CD4-positive, alpha-beta T cell treated with Interleukin-17A for 1 hour (primary cell): Measurements from ENCODE around the gene TBC1D4.
"Not testable (repeated sequence)": the region's sequence is repeated elsewhere in the genome, so short reads cannot be mapped to it uniquely, and the experiment has no call there.

Experiments
- DNase-seq: peaks from one replicate; pipeline ENCODE4 v3.0.0-alpha.2; 2020

TBC1D4 gene

DNA sequence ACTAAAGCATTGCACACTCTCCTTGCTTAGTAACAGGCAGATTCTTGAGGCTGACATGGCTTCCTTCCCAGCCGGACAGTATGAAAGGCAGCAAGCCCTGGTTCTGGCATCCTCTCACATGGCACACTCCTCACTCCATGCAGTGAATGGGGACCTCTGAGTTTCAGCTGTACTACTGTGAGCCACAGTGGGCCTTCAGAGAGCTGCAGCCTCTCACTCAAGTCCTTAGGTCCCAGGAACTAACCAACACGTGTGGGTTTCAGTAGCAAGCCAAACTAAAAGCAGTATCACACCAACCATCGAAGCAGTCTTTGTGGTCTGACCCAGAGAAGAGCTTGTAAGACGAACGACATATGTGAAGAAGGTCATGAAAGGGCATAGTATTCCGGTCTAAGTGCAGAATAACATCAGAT is 128.2 kb downstream of the TBC1D4 start:
- DNase-seq = no peak

- DNase-seq = no peak
These were observed 129.2 kb downstream of the TBC1D4 start for GRCh38 chr13:75352641-75353327.

DNA sequence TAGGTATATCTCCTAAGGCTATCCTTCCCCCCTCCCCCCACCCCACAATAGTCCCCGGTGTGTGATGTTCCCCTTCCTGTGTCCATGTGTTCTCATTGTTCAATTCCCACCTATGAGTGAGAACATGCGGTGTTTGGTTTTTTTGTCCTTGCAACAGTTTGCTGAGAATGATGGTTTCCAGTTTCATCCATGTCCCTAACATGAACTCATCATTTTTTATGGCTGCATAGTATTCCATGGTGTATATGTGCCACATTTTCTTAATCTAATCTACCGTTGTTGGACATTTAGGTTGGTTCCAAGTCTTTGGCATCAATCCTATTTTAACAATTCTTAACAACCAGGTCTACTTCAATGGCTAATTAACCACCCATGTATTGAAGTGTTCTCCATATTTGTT is 130.4 kb downstream of the TBC1D4 start:
- not testable (repeated sequence) for DNase-seq

DNA sequence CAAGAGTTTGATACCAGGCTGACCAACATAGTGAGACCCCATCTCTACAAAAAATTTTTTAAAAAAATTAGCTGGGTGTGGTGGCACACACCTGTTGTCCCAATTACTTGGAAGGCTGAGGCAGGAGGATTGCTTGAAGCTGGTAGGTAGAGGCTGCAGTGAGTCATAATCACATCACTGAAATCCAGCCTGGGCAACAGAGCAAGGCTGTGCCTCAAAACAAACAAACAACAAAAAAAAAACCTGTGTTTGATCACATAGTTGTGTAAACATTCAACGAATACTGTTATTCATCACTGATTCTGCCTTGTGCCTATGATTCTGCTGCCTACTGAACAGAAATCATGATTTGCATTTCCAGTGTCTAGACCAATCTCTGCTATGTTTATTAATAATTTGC is 134.0 kb downstream of the TBC1D4 start:
- no peak for DNase-seq

GRCh38 chr13:75347457-75347856 is 134.5 kb downstream of the TBC1D4 start:
- no peak for DNase-seq

DNA sequence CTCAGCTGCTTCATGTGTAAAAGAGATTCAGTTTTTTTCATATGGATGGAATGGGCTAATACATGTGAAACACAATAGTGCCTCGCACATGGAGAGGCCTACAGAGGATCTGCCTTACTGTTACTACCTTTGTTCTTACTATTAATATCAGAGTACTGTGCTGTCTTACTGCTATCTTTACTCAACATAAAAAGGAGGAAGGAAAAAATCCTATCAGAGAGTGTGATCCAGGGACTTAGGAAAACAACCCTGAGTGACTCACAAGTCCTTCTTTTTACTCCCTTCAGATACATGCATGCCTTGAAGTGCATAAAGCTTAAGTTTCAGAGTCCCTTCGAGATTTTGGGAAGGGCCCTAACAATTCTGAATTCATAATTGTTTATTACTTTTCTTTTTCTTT is 136.8 kb downstream of the TBC1D4 start:
- no peak for DNase-seq

DNA sequence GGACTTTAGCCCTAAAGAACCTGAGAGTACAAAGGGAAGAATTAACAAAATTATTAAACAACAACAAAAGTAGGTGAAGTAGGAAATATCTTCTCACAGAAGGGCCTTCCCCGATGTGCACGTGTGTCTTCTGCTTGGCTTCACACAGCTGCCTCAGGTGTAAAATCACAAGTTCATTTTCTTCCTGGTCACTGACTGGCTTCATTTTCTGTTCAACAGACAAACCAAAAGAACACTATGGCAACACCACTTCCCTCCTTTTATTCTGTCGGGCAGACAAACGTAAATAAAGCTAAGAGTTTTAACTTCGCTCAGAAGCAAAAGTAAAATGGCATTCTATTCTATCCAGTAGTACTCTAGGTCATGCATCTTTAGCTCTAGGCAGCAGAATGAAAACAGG is 140.9 kb downstream of the TBC1D4 start:
- DNase-seq = no peak

GRCh38 chr13:75339635-75340374 is 142.2 kb downstream of the TBC1D4 start:
- DNase-seq = no peak

DNA sequence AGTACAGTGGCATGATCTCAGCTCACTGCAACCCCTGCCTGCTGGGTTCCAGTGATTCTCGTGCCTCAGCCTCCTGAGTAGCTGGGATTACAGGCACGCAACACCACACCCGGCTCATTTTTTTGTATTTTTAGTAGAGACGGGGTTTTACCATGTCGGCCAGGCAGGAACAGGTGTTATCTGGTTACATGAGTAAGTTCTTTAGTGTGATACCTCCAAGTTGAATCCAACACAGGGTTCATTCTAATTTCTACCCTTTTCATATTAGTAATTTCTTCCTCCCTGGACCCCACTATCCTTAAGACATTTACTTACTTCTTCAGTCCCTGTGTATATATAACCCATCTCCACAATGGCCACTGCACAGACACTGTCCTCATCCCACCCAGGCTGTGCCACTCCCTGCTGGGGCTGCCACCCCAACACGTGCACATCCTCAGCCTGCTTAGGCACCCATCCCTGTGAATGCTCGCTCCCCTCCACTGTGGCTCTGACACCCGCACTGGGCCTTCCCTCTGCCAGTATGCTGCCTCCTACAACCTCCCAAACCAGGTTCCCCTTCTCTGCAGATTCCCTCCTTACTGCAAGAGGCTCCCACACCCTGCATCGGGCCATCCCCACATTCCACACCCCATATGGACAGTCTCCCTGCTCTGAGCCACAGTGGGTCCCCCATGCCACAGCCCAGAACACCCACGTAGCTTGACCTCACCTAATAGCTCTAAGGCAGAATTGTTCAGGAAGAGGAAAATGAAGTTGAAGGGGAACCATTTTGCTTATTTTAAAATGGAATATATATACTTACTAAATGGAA is 147.1 kb downstream of the TBC1D4 start:
- DNase-seq = no peak

DNA sequence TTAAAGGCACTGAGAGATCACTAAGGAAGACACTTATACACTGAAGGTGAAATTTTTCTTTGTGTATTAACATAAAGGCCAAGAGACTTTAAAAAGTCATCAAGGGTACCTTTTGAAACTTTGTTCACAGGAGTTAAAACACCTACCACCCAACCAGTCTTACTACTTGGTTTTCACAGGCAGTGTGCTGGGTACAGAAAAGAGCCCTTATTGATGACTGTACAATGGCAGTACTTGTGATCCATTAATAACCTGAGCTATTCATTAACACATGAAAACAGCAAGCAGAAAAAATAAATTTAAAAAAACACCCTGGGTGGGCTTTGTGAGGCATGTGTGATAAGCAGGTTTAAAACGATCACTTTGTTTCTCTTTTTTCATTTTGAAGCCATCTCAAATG is 148.9 kb downstream of the TBC1D4 start:
- no peak for DNase-seq

- DNase-seq = no peak
These were observed 150.1 kb downstream of the TBC1D4 start for GRCh38 chr13:75331792-75332349.

- no peak for DNase-seq
These were observed 151.2 kb downstream of the TBC1D4 start for GRCh38 chr13:75330770-75331169.

GRCh38 chr13:75329723-75330122 is 152.2 kb downstream of the TBC1D4 start:
- no peak for DNase-seq

DNA sequence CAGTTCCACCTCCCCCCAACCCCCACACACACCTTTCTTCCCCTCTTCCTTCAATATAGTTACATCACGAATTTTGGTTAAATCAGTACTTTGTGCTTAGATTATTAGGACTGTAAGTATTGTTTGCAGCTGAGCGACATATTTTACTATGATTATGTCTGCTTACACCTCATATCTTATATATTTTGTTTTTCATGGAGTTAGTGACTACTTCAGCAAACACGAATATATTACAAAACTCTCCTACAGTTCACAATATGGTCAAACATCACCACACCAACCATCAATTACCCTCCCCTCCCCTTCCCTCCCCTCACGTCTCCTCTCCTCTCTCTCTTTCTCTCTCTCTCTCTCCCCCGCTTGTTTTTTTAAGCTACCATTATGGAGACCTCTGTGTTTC is 152.9 kb downstream of the TBC1D4 start:
- no peak for DNase-seq

DNA sequence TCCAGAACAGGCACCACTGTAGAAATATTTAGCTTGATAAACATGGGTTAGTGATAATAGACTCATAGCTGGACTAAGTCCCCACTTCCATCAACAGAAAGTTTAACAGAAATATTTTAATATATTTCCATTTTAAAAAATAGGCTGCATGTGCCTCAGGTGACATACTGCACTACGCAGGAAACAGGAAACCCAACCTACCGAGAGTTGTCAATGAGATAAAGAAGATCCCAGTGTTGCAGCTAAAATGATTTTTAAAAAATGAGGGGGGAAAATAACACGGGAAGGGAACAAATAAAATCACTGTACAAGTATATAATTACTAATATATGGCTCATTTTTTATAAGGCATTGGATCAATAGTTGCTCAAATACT is 154.8 kb downstream of the TBC1D4 start:
- peak; percentile 35 for DNase-seq

- peak; percentile 87 for DNase-seq
These were observed 155.5 kb downstream of the TBC1D4 start for GRCh38 chr13:75326173-75327134.

- peak; percentile 26 for DNase-seq
These were observed 156.3 kb downstream of the TBC1D4 start for GRCh38 chr13:75325711-75326110.

GRCh38 chr13:75324413-75324940 is 157.5 kb downstream of the TBC1D4 start:
- DNase-seq = no peak

GRCh38 chr13:75321084-75321483 is 160.9 kb downstream of the TBC1D4 start:
- no peak for DNase-seq

DNA sequence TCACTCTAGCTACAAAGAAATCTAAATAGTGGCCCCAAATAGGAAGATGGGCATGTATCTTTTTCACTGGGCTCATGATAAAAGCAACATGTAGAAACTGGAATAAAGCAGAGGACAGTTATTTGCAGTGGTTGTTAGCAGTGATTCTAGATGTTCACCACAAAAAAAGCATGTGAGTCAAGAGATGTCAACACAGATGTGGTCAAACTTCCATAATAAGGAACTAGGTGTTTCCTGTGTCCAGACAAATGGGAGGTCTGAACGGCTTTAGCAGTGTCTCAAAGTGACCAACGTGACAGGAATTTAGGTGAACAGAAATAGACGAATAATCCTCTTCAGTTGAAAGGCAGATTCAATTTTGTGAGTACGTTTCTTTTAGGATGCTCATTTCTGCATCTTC is 162.7 kb downstream of the TBC1D4 start:
- DNase-seq = no peak

GRCh38 chr13:75318138-75318833 is 163.7 kb downstream of the TBC1D4 start:
- DNase-seq = peak; percentile 29
